ENCODE data around the gene SOS1. TPM values are rescaled to one million over a fixed set of nuclear protein-coding genes. Genes with fewer than 3 reads are reported as not detected.
"Not testable (repeated sequence)": the region's sequence is repeated elsewhere in the genome, so short reads cannot be mapped to it uniquely, and the experiment has no call there.

Gene SOS1
- total and polyA plus RNA-seq, 2 donors (not counting 1 experiment from before 2014, with no cell fraction given) = 24.9 to 27.6 TPM

- H3K4me3 ChIP-seq (replicated peaks in 1 of 4; ENCODE audit: control extremely low read depth in 1 of 4, insufficient read depth in 1 of 4, low read depth in 3 of 4, low read length in 4 of 4) = no peak overlapping the region
- no peak for DNase-seq (ENCODE audit: low read depth in 2 of 2)
- no peaks in the 10 kb centered on the region for H4K20me1 ChIP-seq (ENCODE audit: control insufficient read depth, extremely low read depth, insufficient read depth, low read length)
- TF ChIP-seq CTCF (conservative IDR thresholded peaks at IDR 0.05 in 1 of 2, IDR thresholded peaks at IDR 0.05 in 1 of 2; ENCODE audit: low read depth in 1 of 2, low read length in 2 of 2) = no peak
- no peak for TF ChIP-seq EZH2 (IDR thresholded peaks at IDR 0.05; ENCODE audit: low read length, missing control alignments)
- no peaks in the 10 kb centered on the region for H3K79me2 ChIP-seq (ENCODE audit: control insufficient read depth, insufficient read depth, low read length)
- H2AFZ ChIP-seq (ENCODE audit: low read length) = no peak overlapping the region
- no peak overlapping the region for H3K27ac ChIP-seq (ENCODE audit: insufficient read depth, low read length)
- no peak overlapping the region for H3K4me2 ChIP-seq (ENCODE audit: extremely low read depth, insufficient read depth, low read length)
- H3K9me3 ChIP-seq (ENCODE audit: control insufficient read depth, insufficient read depth, low read depth, low read length) = no peaks in the 10 kb centered on the region
- no peak overlapping the region for H3K9ac ChIP-seq (ENCODE audit: insufficient read depth, low read length)
- H3K27me3 ChIP-seq (ENCODE audit: control insufficient read depth, insufficient read depth, low read length) = no peaks in the 10 kb centered on the region
- H3K4me1 ChIP-seq (ENCODE audit: control insufficient read depth, extremely low read depth, insufficient read depth, low read length) = peaks cover 2% of the 10 kb centered on the region
- no peaks in the 10 kb centered on the region for H3K36me3 ChIP-seq (ENCODE audit: control insufficient read depth, insufficient read depth, low read length)
These were observed 177.1 kb downstream of the SOS1 start for GRCh38 chr2:38943784-38944183.

GRCh38 chr2:38940746-38941145, 180.1 kb downstream of the SOS1 start:
- Histone ChIP-seq H2AFZ (ENCODE audit: low read length) (no peak overlapping the region), H3K4me1 (ENCODE audit: control insufficient read depth, extremely low read depth, insufficient read depth, low read length) (no peaks in the 10 kb centered on the region), H3K9me3 (ENCODE audit: control insufficient read depth, insufficient read depth, low read depth, low read length) (no peaks in the 10 kb centered on the region), H3K27me3 (ENCODE audit: control insufficient read depth, insufficient read depth, low read length) (no peaks in the 10 kb centered on the region), H4K20me1 (ENCODE audit: control insufficient read depth, extremely low read depth, insufficient read depth, low read length) (no peaks in the 10 kb centered on the region), H3K4me3 (replicated peaks in 1 of 4; ENCODE audit: control extremely low read depth in 1 of 4, insufficient read depth in 1 of 4, low read depth in 3 of 4, low read length in 4 of 4) (no peak overlapping the region), H3K9ac (ENCODE audit: insufficient read depth, low read length) (no peak overlapping the region), H3K27ac (ENCODE audit: insufficient read depth, low read length) (no peak overlapping the region), H3K79me2 (ENCODE audit: control insufficient read depth, insufficient read depth, low read length) (no peaks in the 10 kb centered on the region), H3K36me3 (ENCODE audit: control insufficient read depth, insufficient read depth, low read length) (no peaks in the 10 kb centered on the region), H3K4me2 (ENCODE audit: extremely low read depth, insufficient read depth, low read length) (no peak overlapping the region)
- peak in 1 of 2 donors; percentile 44 for DNase-seq (ENCODE audit: low read depth in 2 of 2)
- TF ChIP-seq EZH2 (IDR thresholded peaks at IDR 0.05; ENCODE audit: low read length, missing control alignments) (no peak), CTCF (conservative IDR thresholded peaks at IDR 0.05 in 1 of 2, IDR thresholded peaks at IDR 0.05 in 1 of 2; ENCODE audit: low read depth in 1 of 2, low read length in 2 of 2) (no peak)

- no peaks in the 10 kb centered on the region for H3K4me1 ChIP-seq (ENCODE audit: control insufficient read depth, extremely low read depth, insufficient read depth, low read length)
- TF ChIP-seq CTCF (conservative IDR thresholded peaks at IDR 0.05 in 1 of 2, IDR thresholded peaks at IDR 0.05 in 1 of 2; ENCODE audit: low read depth in 1 of 2, low read length in 2 of 2) (no peak), EZH2 (IDR thresholded peaks at IDR 0.05; ENCODE audit: low read length, missing control alignments) (no peak)
These were observed 183.3 kb downstream of the SOS1 start for GRCh38 chr2:38937548-38937947.

GRCh38 chr2:38936516-38936915, 184.3 kb downstream of the SOS1 start:
- H3K27ac ChIP-seq (ENCODE audit: insufficient read depth, low read length); H2AFZ ChIP-seq (ENCODE audit: low read length); H3K27me3 ChIP-seq (ENCODE audit: control insufficient read depth, insufficient read depth, low read length); H3K79me2 ChIP-seq (ENCODE audit: control insufficient read depth, insufficient read depth, low read length); DNase-seq (ENCODE audit: low read depth in 2 of 2); H3K4me2 ChIP-seq (ENCODE audit: extremely low read depth, insufficient read depth, low read length); H4K20me1 ChIP-seq (ENCODE audit: control insufficient read depth, extremely low read depth, insufficient read depth, low read length); H3K4me3 ChIP-seq (replicated peaks in 1 of 4; ENCODE audit: control extremely low read depth in 1 of 4, insufficient read depth in 1 of 4, low read depth in 3 of 4, low read length in 4 of 4); H3K4me1 ChIP-seq (ENCODE audit: control insufficient read depth, extremely low read depth, insufficient read depth, low read length); H3K9ac ChIP-seq (ENCODE audit: insufficient read depth, low read length); H3K36me3 ChIP-seq (ENCODE audit: control insufficient read depth, insufficient read depth, low read length); H3K9me3 ChIP-seq (ENCODE audit: control insufficient read depth, insufficient read depth, low read depth, low read length): not testable (repeated sequence)

More at GRCh38 chr2:38937548-38937947, 183.3 kb downstream of the SOS1 start:
- Histone ChIP-seq H4K20me1 (ENCODE audit: control insufficient read depth, extremely low read depth, insufficient read depth, low read length) (no peaks in the 10 kb centered on the region), H2AFZ (ENCODE audit: low read length) (no peak overlapping the region), H3K9me3 (ENCODE audit: control insufficient read depth, insufficient read depth, low read depth, low read length) (no peaks in the 10 kb centered on the region), H3K36me3 (ENCODE audit: control insufficient read depth, insufficient read depth, low read length) (no peaks in the 10 kb centered on the region), H3K9ac (ENCODE audit: insufficient read depth, low read length) (no peak overlapping the region), H3K79me2 (ENCODE audit: control insufficient read depth, insufficient read depth, low read length) (no peaks in the 10 kb centered on the region), H3K27me3 (ENCODE audit: control insufficient read depth, insufficient read depth, low read length) (no peaks in the 10 kb centered on the region), H3K4me3 (replicated peaks in 1 of 4; ENCODE audit: control extremely low read depth in 1 of 4, insufficient read depth in 1 of 4, low read depth in 3 of 4, low read length in 4 of 4) (no peak overlapping the region), H3K27ac (ENCODE audit: insufficient read depth, low read length) (no peak overlapping the region), H3K4me2 (ENCODE audit: extremely low read depth, insufficient read depth, low read length) (no peak overlapping the region)
- no peak for DNase-seq (ENCODE audit: low read depth in 2 of 2)

Data from fibroblast of lung (primary cell).